Skin epidermis (tissue), 12 donors: Measurements from ENCODE around the gene ECHDC1.

ENCODE experiments used
- H3K27ac ChIP-seq, 21 experiments: fragments of 200-600 bp; sonication (generic) in 11 of 21; one replicate each; pipeline ENCODE4 v1.5.0; 2020; ENCODE audit warnings: mild to moderate bottlenecking in 3 of 21, inconsistent platforms in 2 of 21, moderate library complexity in 2 of 21
- H3K4me3 ChIP-seq, 7 experiments: fragments of 200-600 bp; sonication (generic) in 2 of 7; one replicate each; pipeline ENCODE4 v1.5.0; 2020; ENCODE audit warnings: inconsistent platforms in 2 of 7, mild to moderate bottlenecking in 2 of 7, moderate library complexity in 1 of 7

ECHDC1 gene

DNA sequence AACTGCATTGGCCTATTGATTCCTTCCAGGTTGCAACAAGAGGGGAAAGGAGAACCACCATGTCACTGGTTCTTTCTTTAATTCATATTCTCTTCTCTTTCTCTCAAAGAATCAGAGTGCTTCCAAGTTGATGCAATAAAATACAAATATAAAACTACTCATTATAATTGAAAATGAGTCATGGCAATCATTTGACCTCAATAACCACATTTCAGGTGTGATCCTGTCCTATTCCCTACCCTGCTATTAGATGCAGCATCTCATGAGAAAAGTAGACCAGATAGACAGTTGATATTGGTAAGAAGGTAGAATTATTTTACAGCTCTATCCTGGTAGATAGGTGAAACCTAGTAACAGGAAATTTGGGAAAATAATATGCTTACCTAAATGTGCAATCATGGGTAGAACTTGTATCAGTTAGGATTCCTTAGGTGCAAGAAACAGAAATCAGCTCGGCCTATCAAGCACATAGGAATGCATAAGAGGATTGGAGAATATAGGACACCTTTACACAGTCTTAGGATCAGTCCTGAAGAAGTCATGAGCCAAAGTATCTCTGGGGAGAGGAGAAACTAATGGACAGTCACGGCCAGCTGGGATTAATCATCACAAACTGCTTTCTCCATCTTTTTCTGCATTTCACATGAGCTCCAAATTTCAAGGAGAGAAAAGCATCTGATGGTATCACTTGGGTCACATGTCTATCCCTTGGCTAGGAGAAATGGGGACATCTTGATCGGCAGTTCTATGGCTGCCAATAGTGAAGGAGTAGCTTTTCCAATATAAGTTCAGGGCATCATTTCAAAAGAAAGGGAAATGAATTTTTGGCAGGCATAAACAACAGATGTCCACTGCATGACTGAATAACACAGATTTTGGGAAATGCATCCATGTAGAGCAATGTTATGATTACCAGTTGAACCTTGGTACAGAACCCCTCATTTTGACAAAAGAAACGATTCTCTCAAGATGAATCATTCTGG lies 96.0 kb downstream of the ECHDC1 start:
- Histone ChIP-seq H3K27ac (no peak overlapping the region), H3K4me3 (no peak overlapping the region)

DNA sequence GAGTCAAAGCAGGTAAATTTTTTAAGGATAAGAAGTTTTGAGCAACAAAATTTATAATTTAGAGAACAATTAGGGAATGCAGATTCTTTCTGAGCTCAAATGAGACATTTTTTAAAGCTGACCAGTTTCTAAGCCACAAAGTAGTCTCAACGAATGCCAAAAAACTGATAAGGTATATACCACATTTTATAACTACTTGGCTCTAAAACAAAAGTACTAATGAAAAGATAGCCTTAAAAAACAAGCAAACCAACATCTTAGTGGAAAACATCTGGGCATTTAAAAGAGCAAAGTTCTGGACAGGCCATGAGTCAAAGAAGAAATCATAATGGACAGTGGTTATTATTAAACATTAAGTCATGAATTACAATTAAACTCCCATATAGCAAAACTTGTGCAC lies 99.9 kb downstream of the ECHDC1 start:
- Histone ChIP-seq H3K4me3 (no peak overlapping the region), H3K27ac (no peak overlapping the region)
